ENCODE measurements around the gene CST3. TPM values are rescaled to one million over a fixed set of nuclear protein-coding genes. Genes with fewer than 3 reads are reported as not detected.

The CST3 gene
- total RNA-seq, 3 donors from 2014 or later, result 763 to 916 (median 852) TPM

DNA sequence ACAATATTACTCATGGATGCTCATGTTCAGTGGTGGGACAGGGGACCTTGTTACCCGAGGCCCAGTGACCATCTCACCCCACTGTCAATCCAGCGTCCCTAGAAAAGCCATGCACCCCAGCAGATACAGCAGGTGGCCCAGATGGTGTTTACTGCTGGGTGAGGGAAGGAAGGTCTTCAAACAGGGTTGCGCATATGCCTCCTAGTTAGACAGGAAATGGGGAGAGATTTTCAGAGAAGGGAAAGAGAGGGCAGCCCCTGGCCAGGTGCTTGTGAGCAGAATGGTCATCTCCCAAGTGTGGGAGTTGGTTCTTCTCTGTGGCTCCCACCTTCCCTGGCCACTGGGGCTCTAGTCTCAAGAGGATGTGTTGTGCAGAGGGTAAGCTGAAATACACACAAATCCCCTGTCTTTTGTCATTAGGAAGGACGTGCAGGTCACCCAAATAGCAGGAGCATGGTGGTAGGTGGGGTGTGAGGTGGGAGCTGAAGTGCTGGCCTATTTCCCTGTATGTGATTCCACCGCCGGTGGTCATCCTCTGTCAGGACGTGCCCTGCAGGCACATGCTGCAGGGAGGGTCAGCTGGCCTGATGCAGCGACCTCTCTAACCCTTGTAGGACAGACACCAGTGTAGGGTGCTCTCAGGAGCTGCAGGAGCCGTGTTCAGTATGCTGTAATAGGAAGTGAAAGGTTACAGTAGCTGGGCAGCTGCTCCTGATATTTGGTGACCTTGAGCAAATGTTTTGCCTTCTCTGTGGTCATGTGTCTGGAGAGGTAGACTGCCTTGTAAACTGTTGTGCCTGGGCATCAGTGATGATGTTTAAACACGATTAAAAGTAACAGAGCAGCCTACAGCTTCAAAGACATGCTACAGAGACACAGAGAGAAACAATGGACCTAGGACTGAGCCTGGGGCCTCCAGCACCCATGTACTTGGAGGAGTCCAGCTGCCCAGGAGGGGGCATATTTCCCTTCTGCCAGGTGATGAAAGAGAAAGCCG lies 3.2 kb upstream of the CST3 start:
- TF ChIP-seq, protein P1, sequence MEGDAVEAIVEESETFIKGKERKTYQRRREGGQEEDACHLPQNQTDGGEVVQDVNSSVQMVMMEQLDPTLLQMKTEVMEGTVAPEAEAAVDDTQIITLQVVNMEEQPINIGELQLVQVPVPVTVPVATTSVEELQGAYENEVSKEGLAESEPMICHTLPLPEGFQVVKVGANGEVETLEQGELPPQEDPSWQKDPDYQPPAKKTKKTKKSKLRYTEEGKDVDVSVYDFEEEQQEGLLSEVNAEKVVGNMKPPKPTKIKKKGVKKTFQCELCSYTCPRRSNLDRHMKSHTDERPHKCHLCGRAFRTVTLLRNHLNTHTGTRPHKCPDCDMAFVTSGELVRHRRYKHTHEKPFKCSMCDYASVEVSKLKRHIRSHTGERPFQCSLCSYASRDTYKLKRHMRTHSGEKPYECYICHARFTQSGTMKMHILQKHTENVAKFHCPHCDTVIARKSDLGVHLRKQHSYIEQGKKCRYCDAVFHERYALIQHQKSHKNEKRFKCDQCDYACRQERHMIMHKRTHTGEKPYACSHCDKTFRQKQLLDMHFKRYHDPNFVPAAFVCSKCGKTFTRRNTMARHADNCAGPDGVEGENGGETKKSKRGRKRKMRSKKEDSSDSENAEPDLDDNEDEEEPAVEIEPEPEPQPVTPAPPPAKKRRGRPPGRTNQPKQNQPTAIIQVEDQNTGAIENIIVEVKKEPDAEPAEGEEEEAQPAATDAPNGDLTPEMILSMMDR (IDR thresholded peaks at IDR 0.05), result no peak
- no peak overlapping the region for H3K4me3 ChIP-seq
- no peaks in the 10 kb centered on the region for H3K36me3 ChIP-seq (ENCODE audit: low read depth)
- DNase-seq, result no peak
- ATAC-seq, result no peak
- no peaks in the 10 kb centered on the region for H3K9me3 ChIP-seq
- intact Hi-C loops (cut with DNase I, micrococcal nuclease), result no loop called here
- peaks cover 9% of the 10 kb centered on the region for H3K4me1 ChIP-seq (ENCODE audit: low read depth)

DNA sequence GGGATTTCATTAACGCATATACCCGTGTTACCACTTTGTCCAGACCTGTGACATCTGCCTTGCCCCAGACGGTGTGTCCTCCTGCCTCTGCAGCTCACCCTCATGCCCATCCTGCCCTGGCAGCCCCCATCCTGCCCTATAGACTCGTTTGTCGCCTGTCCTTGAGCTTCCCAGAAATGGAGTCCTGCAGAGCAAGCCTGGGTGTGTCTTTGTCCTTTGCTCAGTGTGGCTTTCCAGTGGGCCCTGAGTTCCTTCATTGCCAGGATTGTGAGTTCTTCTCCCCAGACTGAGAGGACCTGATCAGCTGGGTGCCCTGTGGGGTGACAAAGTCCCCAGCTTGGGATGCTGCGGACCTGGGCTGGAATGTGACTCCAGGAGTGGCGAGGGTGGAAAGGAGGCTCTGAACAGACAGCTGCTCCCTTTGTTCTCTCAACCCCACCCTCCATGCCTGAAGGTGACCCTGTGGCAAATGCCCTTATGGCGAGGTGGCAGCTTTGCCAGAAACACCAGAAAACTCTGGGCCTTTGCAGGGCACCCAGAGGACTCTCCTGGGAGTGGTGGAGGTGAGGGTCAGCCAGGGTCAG lies 2.4 kb upstream of the CST3 start:
- intact Hi-C loops (cut with DNase I, micrococcal nuclease), result no loop called here
- TF ChIP-seq, protein P1 (IDR thresholded peaks at IDR 0.05), result no peak
- Histone ChIP-seq H3K4me1 (ENCODE audit: low read depth) (peaks cover 9% of the 10 kb centered on the region), H3K4me3 (no peak overlapping the region), H3K9me3 (no peaks in the 10 kb centered on the region), H3K36me3 (ENCODE audit: low read depth) (no peaks in the 10 kb centered on the region)
- DNase-seq, result no peak
- no peak for ATAC-seq

DNA sequence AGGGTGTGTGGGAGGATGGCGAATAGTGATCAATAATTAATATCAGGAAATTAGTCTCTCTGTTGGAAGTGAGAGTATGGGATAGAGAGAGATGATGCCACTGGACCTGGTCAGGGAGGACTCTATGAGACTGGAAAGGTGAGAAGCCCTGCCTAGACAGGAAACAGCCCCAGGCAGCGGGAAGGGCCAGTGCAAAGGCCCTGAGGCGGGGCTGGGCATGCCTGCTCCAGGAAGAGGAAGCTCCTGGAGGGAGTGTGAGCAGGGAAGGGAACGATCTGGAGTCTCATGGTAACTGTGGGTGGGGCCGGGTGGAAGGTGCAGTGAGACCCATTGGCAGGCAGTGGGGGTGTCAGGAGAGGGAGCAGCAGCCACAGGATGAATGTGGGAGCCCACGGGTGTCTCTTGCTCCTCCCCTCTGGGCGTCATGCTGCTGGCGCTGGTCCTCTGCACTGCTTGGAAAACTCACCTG lies 1.8 kb upstream of the CST3 start:
- peak; percentile 58 to 82 (median 80) for DNase-seq

DNA sequence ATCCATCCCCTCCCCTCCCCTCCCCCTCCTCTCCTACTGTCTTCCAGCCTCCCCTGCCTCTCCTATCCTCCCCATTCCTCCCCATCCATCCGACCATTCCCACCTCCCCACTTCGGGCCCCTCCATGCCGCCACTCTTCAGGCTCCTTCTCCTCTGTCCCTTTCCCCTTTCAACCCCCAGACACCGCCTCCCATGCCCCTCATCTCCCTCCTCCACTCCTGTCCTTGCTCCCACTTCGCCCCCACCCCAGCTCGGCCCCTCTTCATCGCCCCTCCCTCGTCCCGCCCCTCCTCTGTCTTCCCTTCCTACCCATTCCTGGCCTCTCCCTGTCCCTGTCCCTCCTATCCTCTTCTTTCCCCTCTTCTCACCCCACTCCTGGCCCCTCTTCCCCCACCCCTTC lies 554 bp upstream of the CST3 start:
- intact Hi-C loops (cut with DNase I, micrococcal nuclease), result no loop called here
- Histone ChIP-seq H3K36me3 (ENCODE audit: low read depth) (no peaks in the 10 kb centered on the region), H3K4me3 (no peak overlapping the region), H3K9me3 (no peaks in the 10 kb centered on the region), H3K4me1 (ENCODE audit: low read depth) (peaks cover 9% of the 10 kb centered on the region)
- ATAC-seq (no peak), DNase-seq (no peak)
- TF ChIP-seq, protein P1 (IDR thresholded peaks at IDR 0.05), result no peak

More for the DNA sequence above, 1.8 kb upstream of the CST3 start:
- ATAC-seq, result peak; percentile 64
- no peak overlapping the region for H3K4me3 ChIP-seq
- intact Hi-C loops (cut with DNase I, micrococcal nuclease), result no loop called here
- peaks cover 9% of the 10 kb centered on the region for H3K4me1 ChIP-seq (ENCODE audit: low read depth)
- H3K36me3 ChIP-seq (ENCODE audit: low read depth), result no peaks in the 10 kb centered on the region
- TF ChIP-seq, protein P1 (IDR thresholded peaks at IDR 0.05), result no peak
- no peaks in the 10 kb centered on the region for H3K9me3 ChIP-seq

DNA sequence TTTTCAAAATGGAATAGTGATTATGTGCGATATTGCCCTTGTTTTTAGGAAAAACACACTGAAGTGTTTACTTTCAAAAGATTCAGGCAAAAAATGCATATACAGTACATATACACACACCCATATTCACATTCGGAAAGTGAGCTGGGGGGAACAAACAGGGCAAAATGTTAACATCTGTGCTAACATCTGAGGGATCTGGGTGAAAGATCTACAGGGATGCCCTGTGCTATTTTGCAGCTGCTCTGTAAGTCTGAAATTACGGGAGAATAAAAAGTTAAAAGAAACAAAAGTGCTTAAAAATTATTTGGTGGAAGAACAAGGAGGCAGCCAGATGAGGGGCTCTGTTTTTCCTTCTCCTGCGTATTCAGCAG lies 860 bp downstream of the CST3 start:
- TF ChIP-seq, protein P1 (IDR thresholded peaks at IDR 0.05), result no peak
- no peak for DNase-seq
- H3K4me3 ChIP-seq, result peak overlapping the region; percentile 83
- peaks cover 9% of the 10 kb centered on the region for H3K4me1 ChIP-seq (ENCODE audit: low read depth)
- no peak for ATAC-seq
- H3K9me3 ChIP-seq, result no peaks in the 10 kb centered on the region
- intact Hi-C loops (cut with DNase I, micrococcal nuclease), result no loop called here
- H3K36me3 ChIP-seq (ENCODE audit: low read depth), result no peaks in the 10 kb centered on the region
